H1 (cell line): Measurements from ENCODE around the gene RND2. TPM values are rescaled to one million over a fixed set of nuclear protein-coding genes. Genes with fewer than 3 reads are reported as not detected.

Experiments used
- CTCF ChIA-PET: fragments of 300-600 bp; sonication (Branson Sonifier 250); formaldehyde crosslinking; loops from one replicate; lab custom pipeline; 2021; ENCODE audit not compliant: partially characterized antibody; lab: Charles Lee
- POLR2A ChIA-PET: fragments of 300-600 bp; sonication (Branson Sonifier 250); formaldehyde crosslinking; loops from one replicate; lab custom pipeline; 2021; ENCODE audit warnings: inconsistent platforms; ENCODE audit not compliant: partially characterized antibody; lab: Charles Lee
- DNase-seq, 2 experiments: peaks; one replicate each; pipeline versions ENCODE4 v3.0.0 to v3.0.0-alpha.2; 2010 to 2022; ENCODE audit warnings: low spot score in 2 of 2, low read depth in 1 of 2, mixed read lengths in 1 of 2
- FAIRE-seq: peaks from 2 replicates; lab custom pipeline; 2011; peaks lifted over from hg19 to GRCh38; lab: Jason Lieb, UNC
- H2AFZ ChIP-seq: 2 replicates; pipeline ENCODE4 v1.8.1; 2012; ENCODE audit warnings: low read length, inconsistent platforms
- H2AK5ac ChIP-seq: 2 replicates; pipeline ENCODE4 v1.6.1; 2013; ENCODE audit warnings: low read depth, low read length
- H2BK120ac ChIP-seq: replicated peaks from 2 replicates; pipeline ENCODE3; 2013; ENCODE audit warnings: low read depth, low read length, inconsistent platforms
- H2BK12ac ChIP-seq: 2 replicates; pipeline ENCODE4 v1.6.1; 2013; ENCODE audit warnings: low read depth, low read length
- H2BK15ac ChIP-seq: 2 replicates; pipeline ENCODE4 v1.6.1; 2013; ENCODE audit warnings: low read length
- H2BK20ac ChIP-seq: 2 replicates; pipeline ENCODE4 v1.6.1; 2013; ENCODE audit warnings: low read length
- H2BK5ac ChIP-seq: 2 replicates; pipeline ENCODE4 v1.6.1; 2013; ENCODE audit warnings: low read depth, low read length
- H3K14ac ChIP-seq: 2 replicates; pipeline ENCODE4 v1.6.1; 2013; ENCODE audit warnings: inconsistent platforms; ENCODE audit not compliant: insufficient read length
- H3K18ac ChIP-seq: 2 replicates; pipeline ENCODE4 v1.6.1; 2013; ENCODE audit warnings: low read length; ENCODE audit errors: extremely low read depth
- H3K23ac ChIP-seq: 2 replicates; pipeline ENCODE4 v1.6.1; 2013; ENCODE audit warnings: inconsistent platforms; ENCODE audit not compliant: insufficient read length
- H3K23me2 ChIP-seq: 2 replicates; pipeline ENCODE4 v1.6.1; 2013; ENCODE audit warnings: low read depth, low read length
- H3K27ac ChIP-seq: 2 replicates; pipeline ENCODE4 v1.6.1; 2011; ENCODE audit warnings: low read depth, low read length, inconsistent platforms
- H3K27me3 ChIP-seq, 4 experiments: replicated peaks in 1 of 4; 1 replicate in 1 of 4; 2 replicates in 3 of 4; pipeline versions ENCODE4 v1.6.1 to v1.8.1; 2011 to 2013; ENCODE audit warnings: low read length in 3 of 4, mild to moderate bottlenecking in 3 of 4, inconsistent platforms in 2 of 4, mixed read lengths in 2 of 4, moderate library complexity in 1 of 4; ENCODE audit not compliant: control insufficient read depth in 3 of 4, insufficient read depth in 3 of 4; ENCODE audit errors: extremely low read depth in 1 of 4
- H3K36me3 ChIP-seq, 4 experiments: 2 replicates each; pipeline versions ENCODE4 v1.6.1 to v1.8.1; 2011 to 2013; ENCODE audit warnings: mild to moderate bottlenecking in 4 of 4, low read length in 3 of 4, moderate library complexity in 2 of 4, control low read depth in 1 of 4, inconsistent platforms in 1 of 4; ENCODE audit not compliant: insufficient read depth in 4 of 4, control insufficient read depth in 2 of 4
- H3K4ac ChIP-seq: replicated peaks from 2 replicates; pipeline ENCODE3; 2013; ENCODE audit warnings: low read length, low read depth, mixed read lengths, inconsistent platforms; ENCODE audit not compliant: insufficient read length
- H3K4me1 ChIP-seq, 4 experiments: replicated peaks in 1 of 4; 1 replicate in 1 of 4; 2 replicates in 3 of 4; pipeline versions ENCODE4 v1.6.1 to v1.8.1; 2011 to 2013; ENCODE audit warnings: low read length in 3 of 4, inconsistent platforms in 2 of 4, mixed read lengths in 1 of 4; ENCODE audit not compliant: insufficient read depth in 4 of 4, control insufficient read depth in 3 of 4
- H3K4me2 ChIP-seq, 2 experiments: 2 replicates each; pipeline versions ENCODE4 v1.6.1 to v1.8.1; 2011 to 2013; ENCODE audit warnings: low read depth in 2 of 2, low read length in 2 of 2, control low read depth in 1 of 2, inconsistent platforms in 1 of 2, mild to moderate bottlenecking in 1 of 2; ENCODE audit not compliant: insufficient read depth in 1 of 2
- H3K4me3 ChIP-seq, 4 experiments: fragments of 200-600, 300-600 bp in 1 of 4; sonication (generic), shearing (Covaris generic), sonication (Bioruptor Twin) in 1 of 4; 2 replicates each; pipeline versions ENCODE4 v1.5.1 to v1.8.1; 2011 to 2016; ENCODE audit warnings: low read length in 4 of 4, low read depth in 3 of 4, control low read depth in 2 of 4, inconsistent platforms in 2 of 4, mild to moderate bottlenecking in 2 of 4, mixed read lengths in 1 of 4, moderate library complexity in 1 of 4; ENCODE audit not compliant: insufficient read depth in 2 of 4; ENCODE audit errors: extremely low read depth in 1 of 4
- H3K56ac ChIP-seq: replicated peaks from 2 replicates; pipeline ENCODE3; 2013; ENCODE audit warnings: low read depth, mild to moderate bottlenecking, mixed read lengths, low read length, inconsistent platforms; ENCODE audit not compliant: insufficient read length
- H3K79me1 ChIP-seq: 2 replicates; pipeline ENCODE4 v1.6.1; 2013; ENCODE audit warnings: low read depth, low read length, control low read depth
- H3K79me2 ChIP-seq, 2 experiments: 2 replicates each; pipeline versions ENCODE4 v1.6.1 to v1.8.1; 2012 to 2013; ENCODE audit warnings: low read length in 2 of 2, mild to moderate bottlenecking in 2 of 2, inconsistent platforms in 1 of 2; ENCODE audit not compliant: insufficient read depth in 2 of 2, control insufficient read depth in 1 of 2
- H3K9ac ChIP-seq, 4 experiments: replicated peaks in 1 of 4; 1 replicate in 1 of 4; 2 replicates in 3 of 4; pipeline versions ENCODE4 v1.6.1 to v1.8.1; 2011 to 2013; ENCODE audit warnings: low read depth in 3 of 4, low read length in 3 of 4, control low read depth in 2 of 4, mild to moderate bottlenecking in 2 of 4, moderate library complexity in 2 of 4, inconsistent platforms in 1 of 4; ENCODE audit errors: extremely low read depth in 1 of 4
- H3K9me3 ChIP-seq, 2 experiments: 2 replicates each; pipeline versions ENCODE4 v1.6.1 to v1.8.1; 2012 to 2013; ENCODE audit warnings: mild to moderate bottlenecking in 2 of 2, moderate library complexity in 2 of 2, control low read depth in 1 of 2, inconsistent platforms in 1 of 2, low read depth in 1 of 2, low read length in 1 of 2, mixed read lengths in 1 of 2; ENCODE audit not compliant: insufficient read depth in 2 of 2
- H4K20me1 ChIP-seq, 2 experiments: replicated peaks in 1 of 2; 2 replicates each; pipeline versions ENCODE3 to v1.8.1; 2011 to 2013; ENCODE audit warnings: inconsistent platforms in 2 of 2, low read length in 2 of 2, mild to moderate bottlenecking in 1 of 2; ENCODE audit not compliant: insufficient read depth in 2 of 2, control insufficient read depth in 1 of 2
- H4K5ac ChIP-seq: 2 replicates; pipeline ENCODE4 v1.6.1; 2013; ENCODE audit warnings: low read length, low read depth, mixed read lengths, inconsistent platforms; ENCODE audit not compliant: insufficient read length
- H4K8ac ChIP-seq: 2 replicates; pipeline ENCODE4 v1.8.0; 2013; ENCODE audit warnings: mild to moderate bottlenecking, moderate library complexity, low read length, inconsistent platforms; ENCODE audit not compliant: insufficient read depth; ENCODE audit errors: extremely low read depth
- H4K91ac ChIP-seq: replicated peaks from 2 replicates; pipeline ENCODE3; 2013; ENCODE audit warnings: low read length, mixed read lengths, inconsistent platforms; ENCODE audit not compliant: insufficient read length
- EP300 ChIP-seq, 2 experiments: IDR thresholded peaks; 1 replicate in 1 of 2; 2 replicates in 1 of 2; pipeline ENCODE4 v1.6.1; 2011 to 2012; ENCODE audit warnings: low read depth in 2 of 2, low read length in 2 of 2, mild to moderate bottlenecking in 2 of 2, borderline replicate concordance in 1 of 2, inconsistent platforms in 1 of 2, moderate library complexity in 1 of 2
- KDM1A ChIP-seq: fragments of 200-600, 300-600 bp; sonication (generic); IDR thresholded peaks from 2 replicates; pipeline ENCODE4 v1.7.1; 2016; ENCODE audit warnings: mild to moderate bottlenecking, low read length, borderline replicate concordance
- POU5F1 ChIP-seq: IDR thresholded peaks from 2 replicates; pipeline ENCODE4 v1.6.1; 2011; ENCODE audit warnings: low read depth, mild to moderate bottlenecking, low read length, moderate library complexity
- RAD21 ChIP-seq, 2 experiments: IDR thresholded peaks in 1 of 2; conservative IDR thresholded peaks in 1 of 2; 2 replicates each; pipeline ENCODE4 v1.6.1; 2011; ENCODE audit warnings: low read depth in 2 of 2, low read length in 2 of 2, improper control_type of control experiment in 1 of 2, inconsistent platforms in 1 of 2, mild to moderate bottlenecking in 1 of 2, moderate library complexity in 1 of 2
- SP4 ChIP-seq: IDR thresholded peaks from 2 replicates; pipeline ENCODE4 v1.6.1; 2012; ENCODE audit warnings: low read length, inconsistent platforms
- WGBS, 2 experiments: shearing (Covaris generic) in 1 of 2; methylation state at CpG; one replicate each; pipeline versions ENCODE4 v1.1.6 to v1.1.7; 2013 to 2015; ENCODE audit warnings: low lambda C conversion rate in 2 of 2, mixed read lengths in 2 of 2, inconsistent platforms in 1 of 2, low coverage in 1 of 2, missing lambda C conversion rate in 1 of 2; ENCODE audit not compliant: insufficient replicate concordance in 2 of 2, insufficient coverage in 1 of 2, insufficient read length in 1 of 2; ENCODE audit errors: extremely low coverage in 1 of 2, missing lambda C conversion rate in 1 of 2; 5-methylcytosine and 5-hydroxymethylcytosine counted together
- polyA plus RNA-seq, 7 experiments: library from polyadenylated mRNA; depleted of rRNA in 3 of 7; stranded (reverse) in 5 of 7; unstranded in 2 of 7; fragments of >200 nt in 5 of 7; fragments of 200-250 nt in 2 of 7; gene quantifications; 1 replicate in 5 of 7; 2 replicates in 1 of 7; 4 replicates in 1 of 7; pipeline versions ENCODE4 v1.2.1 to v1.2.3, GENCODE V29; 2011 to 2013; ENCODE audit warnings: missing spikeins in 2 of 7, mixed read lengths in 2 of 7
- total RNA-seq: library from RNA; stranded (reverse); fragmentation: NEBNext Ultra II Directional; extraction: Animal tissue kit (Norgen Biotek cat#: 25700); gene quantifications from 2 replicates; pipeline ENCODE4 v1.2.1, GENCODE V29; 2021

Gene RND2
- total and polyA plus RNA-seq, 2 of the 8 experiments (the other 6 are each of a cell fraction or from before 2014, with no cell fraction given): 51.3 to 61.4 TPM

DNA sequence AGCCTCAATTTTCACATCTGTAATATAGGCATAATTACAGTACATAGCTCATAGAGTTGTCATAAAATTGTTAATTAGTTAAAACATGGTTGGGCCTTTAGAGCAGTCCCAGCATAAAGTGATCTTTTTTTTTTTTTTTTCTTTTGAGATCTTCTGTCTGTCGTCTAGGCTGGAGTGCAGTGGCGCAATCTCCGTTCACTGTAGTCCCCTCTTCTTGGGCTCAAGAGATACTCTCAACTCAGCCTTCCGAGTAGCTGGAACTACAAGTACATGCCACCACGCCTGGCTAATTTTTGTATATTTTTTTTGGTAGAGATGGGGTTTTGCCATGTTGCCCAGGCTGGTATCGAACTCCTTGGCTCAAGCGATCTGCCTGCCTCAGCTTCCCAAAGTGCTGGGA is 31.0 kb downstream of the RND2 start:
- Histone ChIP-seq H2AK5ac (no peak overlapping the region), H3K27me3 (no peaks in the 10 kb centered on the region), H3K4me1 (no peaks in the 10 kb centered on the region), H3K4ac (no peak overlapping the region), H3K14ac (no peak overlapping the region), H2AFZ (no peak overlapping the region), H3K9ac (no peak overlapping the region), H2BK12ac (no peak overlapping the region), H3K36me3 (peaks cover 0 to 21% (median 10%) of the 10 kb centered on the region in 4 experiments; a peak in 4 of 8 replicates), H2BK120ac (no peak overlapping the region), H4K20me1 (no peaks in the 10 kb centered on the region), H4K5ac (no peak overlapping the region), H3K23ac (no peak overlapping the region), H3K23me2 (peaks cover 3% of the 10 kb centered on the region; the same call in 1 of the 2 replicates), H2BK5ac (no peak overlapping the region), H3K56ac (no peak overlapping the region), H4K8ac (no peak overlapping the region), H4K91ac (no peak overlapping the region), H3K27ac (no peak overlapping the region), H3K18ac (no peak overlapping the region), H3K79me1 (no peaks in the 10 kb centered on the region), H3K79me2 (no peaks in the 10 kb centered on the region), H3K4me2 (no peak overlapping the region), H2BK15ac (no peak overlapping the region), H3K4me3 (no peak overlapping the region), H3K9me3 (no peaks in the 10 kb centered on the region), H2BK20ac (no peak overlapping the region)
- no peak for FAIRE-seq
- ChIA-PET CTCF (interaction anchor here (0.7 to 3.8 kb wide), 5 partner anchors 13 to 36 kb away, joined by 3 to 21 read pairs (median 10); partner anchors contain the start of gene RND2), POLR2A (interaction anchor here (1.3 to 1.7 kb wide), 2 partner anchors 13 to 14 kb away, joined by 3 to 4 read pairs; no protein-coding TSS in a partner anchor)
- DNase-seq: no peak
- WGBS, 2 experiments: 91% methylated on average over 7 of the region's 7 CpGs; no CpG with 5 or more reads in 1 of the 2 experiments
- TF ChIP-seq POU5F1: no peak
- no peak for TF ChIP-seq KDM1A
- TF ChIP-seq SP4: no peak
- no peak for TF ChIP-seq EP300 (IDR thresholded peaks at IDR 0.05; ENCODE audit: borderline replicate concordance in 1 of 2, low read depth in 2 of 2, low read length in 2 of 2)
- TF ChIP-seq RAD21 (IDR thresholded peaks at IDR 0.05 in 1 of 2, conservative IDR thresholded peaks at IDR 0.05 in 1 of 2; ENCODE audit: low read depth in 2 of 2, low read length in 2 of 2): no peak
